GM20431 (cell line): Measurements from ENCODE around the gene YTHDF1.
"Not testable (repeated sequence)": the region's sequence is repeated elsewhere in the genome, so short reads cannot be mapped to it uniquely, and the experiment has no call there.

Experiments
- in situ Hi-C: fragments of 300-500 bp; cut with MseI, MboI; formaldehyde crosslinking; loops from one replicate; pipeline ENCODE4 v1.15.0; 2020; ENCODE audit warnings: low sequenced_read_pairs; ENCODE audit not compliant: unreplicated experiment

YTHDF1 gene

GRCh38 chr20:63216041-63216848 lies at the start of gene YTHDF1:
Gene YTHDF1 (minus strand): TSS chr20:63216131. CDS start chr20:63215892, 239 bp downstream.
- in situ Hi-C loops, result no loop called here

GRCh38 chr20:63264519-63264918 lies 48.6 kb upstream of the YTHDF1 start:
- in situ Hi-C loops, result no loop called here

GRCh38 chr20:63264000-63264399 lies 48.1 kb upstream of the YTHDF1 start:
- in situ Hi-C loops, result no loop called here

GRCh38 chr20:63262836-63263235 lies 46.9 kb upstream of the YTHDF1 start:
- in situ Hi-C loops, result no loop called here

- in situ Hi-C loops, result no loop called here
Measured at GRCh38 chr20:63261795-63262528, 46.0 kb upstream of the YTHDF1 start.

GRCh38 chr20:63261060-63261794 lies 45.3 kb upstream of the YTHDF1 start:
- in situ Hi-C loops, result no loop called here

- in situ Hi-C loops, result no loop called here
Measured at GRCh38 chr20:63260521-63260920, 44.6 kb upstream of the YTHDF1 start.

- in situ Hi-C loops, result no loop called here
Measured at GRCh38 chr20:63259734-63260460, 44.0 kb upstream of the YTHDF1 start.

GRCh38 chr20:63258781-63259180 lies 42.9 kb upstream of the YTHDF1 start:
- in situ Hi-C loops, result no loop called here

GRCh38 chr20:63257629-63258028 lies 41.7 kb upstream of the YTHDF1 start:
- in situ Hi-C loops, result no loop called here

GRCh38 chr20:63256954-63257353 lies 41.0 kb upstream of the YTHDF1 start:
- in situ Hi-C loops, result no loop called here

- in situ Hi-C loops, result no loop called here
Measured at GRCh38 chr20:63255931-63256704, 40.2 kb upstream of the YTHDF1 start.

- in situ Hi-C loops, result no loop called here
Measured at GRCh38 chr20:63254606-63255384, 38.9 kb upstream of the YTHDF1 start.

GRCh38 chr20:63254232-63254605 lies 38.3 kb upstream of the YTHDF1 start, which contains the start of gene NKAIN4:
Gene NKAIN4 (minus strand): TSS chr20:63254463. CDS start chr20:63254450, 13 bp downstream.
- in situ Hi-C loops, result no loop called here

- in situ Hi-C loops, result no loop called here
Measured at GRCh38 chr20:63253438-63254231, 37.7 kb upstream of the YTHDF1 start.

- in situ Hi-C loops, result no loop called here
Measured at GRCh38 chr20:63253065-63253437, 37.1 kb upstream of the YTHDF1 start.

- in situ Hi-C loops, result no loop called here
Measured at GRCh38 chr20:63252284-63252711, 36.4 kb upstream of the YTHDF1 start.

GRCh38 chr20:63251350-63251749 lies 35.4 kb upstream of the YTHDF1 start:
- in situ Hi-C loops, result not testable (repeated sequence)
